H9 (cell line): ENCODE data around the gene STK25. TPM values are rescaled to one million over a fixed set of nuclear protein-coding genes. Genes with fewer than 3 reads are reported as not detected.

Source experiments
- DNase-seq: peaks from one replicate; pipeline ENCODE4 v3.0.0-alpha.2; 2017
- H2AFZ ChIP-seq: one replicate; pipeline ENCODE4 v1.6.1; 2013; ENCODE audit warnings: mild to moderate bottlenecking, low read length, control low read depth, moderate library complexity
- H2AK5ac ChIP-seq: 2 replicates; pipeline ENCODE4 v1.6.1; 2013; ENCODE audit warnings: low read length, control low read depth, mixed read lengths; ENCODE audit not compliant: insufficient read length
- H2BK120ac ChIP-seq: one replicate; pipeline ENCODE4 v1.6.1; 2013; ENCODE audit warnings: low read depth, mild to moderate bottlenecking, low read length, control low read depth, inconsistent platforms; ENCODE audit not compliant: poor library complexity, severe bottlenecking
- H2BK12ac ChIP-seq: 2 replicates; pipeline ENCODE4 v1.6.1; 2013; ENCODE audit warnings: low read length, control low read depth, mixed read lengths, low read depth; ENCODE audit not compliant: insufficient read length
- H2BK15ac ChIP-seq: 2 replicates; pipeline ENCODE4 v1.6.1; 2013; ENCODE audit warnings: low read depth, low read length, control low read depth
- H2BK20ac ChIP-seq: one replicate; pipeline ENCODE4 v1.6.1; 2013; ENCODE audit warnings: low read depth, mild to moderate bottlenecking, low read length, control low read depth, inconsistent platforms; ENCODE audit not compliant: poor library complexity, severe bottlenecking
- H2BK5ac ChIP-seq: 2 replicates; pipeline ENCODE4 v1.6.1; 2013; ENCODE audit warnings: low read length, control low read depth, mixed read lengths; ENCODE audit not compliant: insufficient read length
- H3K14ac ChIP-seq: 2 replicates; pipeline ENCODE4 v1.6.1; 2013; ENCODE audit warnings: low read length, control low read depth; ENCODE audit not compliant: insufficient read depth
- H3K18ac ChIP-seq: 2 replicates; pipeline ENCODE4 v1.6.1; 2013; ENCODE audit warnings: low read depth, mild to moderate bottlenecking, mixed read lengths, low read length, control low read depth; ENCODE audit not compliant: insufficient read length
- H3K23ac ChIP-seq: 2 replicates; pipeline ENCODE4 v1.6.1; 2013; ENCODE audit warnings: low read length, control low read depth, mixed read lengths, low read depth; ENCODE audit not compliant: insufficient read length
- H3K23me2 ChIP-seq: 2 replicates; pipeline ENCODE4 v1.6.1; 2013; ENCODE audit warnings: low read depth, mild to moderate bottlenecking, mixed read lengths, low read length, control low read depth; ENCODE audit not compliant: insufficient read length, poor library complexity, severe bottlenecking
- H3K27ac ChIP-seq: 2 replicates; pipeline ENCODE4 v1.5.1; 2013; ENCODE audit warnings: low read length, control low read depth, mixed read lengths, low read depth; ENCODE audit not compliant: insufficient read length
- H3K27me3 ChIP-seq: 2 replicates; pipeline ENCODE4 v1.6.1; 2013; ENCODE audit warnings: low read length, control low read depth, inconsistent platforms; ENCODE audit not compliant: insufficient read depth
- H3K4ac ChIP-seq: 2 replicates; pipeline ENCODE4 v1.6.1; 2013; ENCODE audit warnings: low read depth, mild to moderate bottlenecking, control low read depth, inconsistent platforms, low read length, moderate library complexity
- H3K4me1 ChIP-seq: 2 replicates; pipeline ENCODE4 v1.6.1; 2013; ENCODE audit warnings: low read length, control low read depth, inconsistent platforms; ENCODE audit not compliant: insufficient read depth
- H3K4me2 ChIP-seq: 2 replicates; pipeline ENCODE4 v1.6.1; 2013; ENCODE audit warnings: low read length, control low read depth, mixed read lengths; ENCODE audit not compliant: insufficient read length, insufficient read depth
- H3K56ac ChIP-seq: 2 replicates; pipeline ENCODE4 v1.6.1; 2013; ENCODE audit warnings: low read depth, mild to moderate bottlenecking, mixed read lengths, low read length, control low read depth; ENCODE audit not compliant: insufficient read length
- H3K79me1 ChIP-seq: 2 replicates; pipeline ENCODE4 v1.6.1; 2013; ENCODE audit warnings: low read depth, mild to moderate bottlenecking, moderate library complexity, low read length, control low read depth, inconsistent platforms; ENCODE audit not compliant: insufficient read depth, poor library complexity, severe bottlenecking
- H3K79me2 ChIP-seq: 2 replicates; pipeline ENCODE4 v1.6.1; 2013; ENCODE audit warnings: low read length, control low read depth, inconsistent platforms; ENCODE audit not compliant: insufficient read depth
- H3K9ac ChIP-seq: 2 replicates; pipeline ENCODE4 v1.6.1; 2013; ENCODE audit warnings: low read length, control low read depth, mixed read lengths; ENCODE audit not compliant: insufficient read length; ENCODE audit errors: extremely low read depth
- H3K9me3 ChIP-seq: one replicate; pipeline ENCODE4 v1.6.1; 2013; ENCODE audit warnings: low read depth, low read length, inconsistent platforms; ENCODE audit not compliant: control insufficient read depth
- H3T11ph ChIP-seq: one replicate; pipeline ENCODE4 v1.6.1; 2013; ENCODE audit warnings: mild to moderate bottlenecking, low read length, control low read depth, inconsistent platforms
- H4K20me1 ChIP-seq: one replicate; pipeline ENCODE4 v1.6.1; 2013; ENCODE audit not compliant: control insufficient read depth, insufficient read length, insufficient read depth
- H4K5ac ChIP-seq: 2 replicates; pipeline ENCODE4 v1.6.1; 2013; ENCODE audit warnings: low read depth, mild to moderate bottlenecking, mixed read lengths, low read length, control low read depth; ENCODE audit not compliant: insufficient read length
- H4K8ac ChIP-seq: replicated peaks from 2 replicates; pipeline ENCODE4 v1.6.1; 2013; ENCODE audit warnings: low read length, control low read depth, mixed read lengths, low read depth; ENCODE audit not compliant: insufficient read length
- H4K91ac ChIP-seq: 2 replicates; pipeline ENCODE4 v1.6.1; 2013; ENCODE audit warnings: low read depth, mild to moderate bottlenecking, moderate library complexity, mixed read lengths, low read length, control low read depth; ENCODE audit not compliant: insufficient read length
- H3K27ac Mint-ChIP-seq, 3 experiments: 2 replicates in 2 of 3; 3 replicates in 1 of 3; pipeline ENCODE4 v1.8.0; 2020 to 2021; ENCODE audit warnings: mixed read lengths in 3 of 3, mild to moderate bottlenecking in 1 of 3, moderate library complexity in 1 of 3
- H3K27me3 Mint-ChIP-seq: 2 replicates; pipeline ENCODE4 v1.8.0; 2021; ENCODE audit warnings: low read depth, mild to moderate bottlenecking, moderate library complexity, mixed read lengths
- H3K36me3 Mint-ChIP-seq, 3 experiments: 2 replicates in 2 of 3; 3 replicates in 1 of 3; pipeline ENCODE4 v1.8.0; 2020 to 2021; ENCODE audit warnings: low read depth in 3 of 3, mixed read lengths in 3 of 3; ENCODE audit not compliant: insufficient read depth in 1 of 3
- H3K4me1 Mint-ChIP-seq, 2 experiments: 2 replicates each; pipeline ENCODE4 v1.8.0; 2020; ENCODE audit warnings: mixed read lengths in 2 of 2
- H3K4me3 Mint-ChIP-seq, 2 experiments: 2 replicates in 1 of 2; 3 replicates in 1 of 2; pipeline ENCODE4 v1.8.0; 2020 to 2021; ENCODE audit warnings: mild to moderate bottlenecking in 2 of 2, mixed read lengths in 2 of 2, moderate library complexity in 1 of 2
- H3K9me3 Mint-ChIP-seq, 2 experiments: 2 replicates in 1 of 2; 3 replicates in 1 of 2; pipeline ENCODE4 v1.8.0; 2020; ENCODE audit warnings: mild to moderate bottlenecking in 2 of 2, mixed read lengths in 2 of 2, moderate library complexity in 1 of 2
- CTCF ChIP-seq: fragments of 200-600 bp; sonication (generic); conservative IDR thresholded peaks from 3 replicates; pipeline ENCODE4 v1.8.0; 2021; ENCODE audit warnings: antibody characterized with exemption, mild to moderate bottlenecking
- WGBS: extraction: QIAGEN DNeasy Blood & Tissue Kit; methylation state at CpG from one replicate; pipeline ENCODE4 v1.1.7; 2013; ENCODE audit warnings: missing lambda C conversion rate, low lambda C conversion rate, mixed read lengths; ENCODE audit not compliant: insufficient read length; ENCODE audit errors: extremely low coverage; 5-methylcytosine and 5-hydroxymethylcytosine counted together
- total RNA-seq: library from RNA; stranded (reverse); gene quantifications from 2 replicates; pipeline ENCODE4 v1.2.1, GENCODE V29; 2021

Gene STK25
- total RNA-seq, 1 experiment from 2014 or later = 189 TPM

GRCh38 chr2:241507430-241508239 lies 749 bp downstream of the STK25 start:
- peak; percentile 57 for DNase-seq
- no peak overlapping the region for H2AFZ ChIP-seq
- peak overlapping the region; percentile 73 for H3K4me2 ChIP-seq
- no peak overlapping the region for H3K27ac ChIP-seq
- H3K23ac ChIP-seq = no peak overlapping the region
- peaks cover 17% of the 10 kb centered on the region for H3K23me2 ChIP-seq
- H3K79me2 ChIP-seq = peaks cover 15% of the 10 kb centered on the region; the same call in 1 of the 2 replicates
- H2BK120ac ChIP-seq = no peak overlapping the region
- H4K91ac ChIP-seq = no peak overlapping the region
- no peak overlapping the region for H2BK15ac ChIP-seq
- no peak overlapping the region for H2BK20ac ChIP-seq
- no peaks in the 10 kb centered on the region for H4K20me1 ChIP-seq
- WGBS = no CpG with 5 or more reads among the region's 67 CpGs
- Mint-ChIP-seq H3K4me1 (peaks cover 15 to 28% of the 10 kb centered on the region in 2 experiments), H3K9me3 (no peaks in the 10 kb centered on the region), H3K27ac (peak overlapping the region in 2 of 3 experiments; percentile 55 to 77; a peak in 1 of 7 replicates), H3K27me3 (peaks cover 14% of the 10 kb centered on the region), H3K4me3 (peak overlapping the region; percentile 87 to 95), H3K36me3 (peaks cover 0 to 12% (median 6%) of the 10 kb centered on the region in 3 experiments; a peak in 6 of 7 replicates)
- no peak overlapping the region for H3K18ac ChIP-seq
- no peak overlapping the region for H2BK5ac ChIP-seq
- H2BK12ac ChIP-seq = no peak overlapping the region
- H3K56ac ChIP-seq = no peak overlapping the region
- H4K5ac ChIP-seq = no peak overlapping the region
- no peaks in the 10 kb centered on the region for H3K9me3 ChIP-seq
- no peak overlapping the region for H3T11ph ChIP-seq
- H3K79me1 ChIP-seq = peaks cover 13% of the 10 kb centered on the region
- no peak overlapping the region for H4K8ac ChIP-seq
- no peak overlapping the region; the same call in 1 of the 2 replicates for H3K14ac ChIP-seq
- peak; percentile 33; the same call in 1 of the 3 replicates for TF ChIP-seq CTCF
- H3K27me3 ChIP-seq = no peaks in the 10 kb centered on the region
- H3K4ac ChIP-seq = no peak overlapping the region
- peak overlapping the region; percentile 52 for H3K9ac ChIP-seq
- peaks cover 2% of the 10 kb centered on the region; the same call in 1 of the 2 replicates for H3K4me1 ChIP-seq
- H2AK5ac ChIP-seq = no peak overlapping the region
